GM18861 (cell line): ENCODE measurements around the gene REXO1.

ENCODE experiments used
- ATAC-seq: cut with Tn5 transposase; IDR thresholded peaks from one replicate; pipeline ENCODE4 v1.9.1; 2021; ENCODE audit not compliant: unreplicated experiment

REXO1 gene

DNA sequence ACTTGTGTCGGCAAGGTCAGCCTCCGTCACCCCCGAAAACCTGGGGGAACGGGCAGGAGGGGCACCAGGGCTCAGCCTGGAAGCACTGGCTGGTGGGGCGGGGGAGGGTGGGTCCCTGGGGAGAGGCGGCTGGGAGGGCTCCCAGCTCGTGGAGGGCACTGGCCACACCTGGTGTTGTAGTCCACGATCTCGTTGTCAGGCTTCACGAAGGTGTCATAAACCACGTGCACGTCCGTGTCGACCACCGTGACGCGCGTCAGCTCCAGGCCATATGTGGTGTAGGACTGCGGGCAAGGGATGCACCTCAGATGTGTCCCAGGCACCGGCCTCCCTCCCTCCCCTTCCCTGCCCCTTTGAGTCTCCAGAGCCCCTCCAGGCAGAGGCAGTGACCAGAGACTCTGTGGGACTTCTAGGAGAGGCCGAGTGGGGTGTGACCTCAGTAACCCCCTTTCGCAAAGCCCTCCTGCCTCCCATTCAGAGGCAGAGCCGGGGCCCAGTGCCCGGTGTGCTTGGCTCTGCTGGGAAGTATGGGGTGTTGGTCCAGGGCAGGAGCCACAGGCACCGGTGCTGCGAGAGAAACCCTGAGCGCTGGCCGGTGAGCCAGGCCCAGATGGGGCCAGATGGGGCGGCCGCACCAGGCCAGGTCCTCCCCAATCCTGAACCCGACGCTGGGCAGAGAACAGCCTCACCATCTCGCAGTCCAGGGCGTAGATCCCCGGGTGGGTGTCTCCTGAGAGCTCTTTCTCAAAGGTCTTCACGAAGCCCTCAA is 31.6 kb downstream of the REXO1 start:
- no peak for ATAC-seq

GRCh38 chr19:1815605-1816529 is 32.4 kb downstream of the REXO1 start:
- ATAC-seq: no peak

DNA sequence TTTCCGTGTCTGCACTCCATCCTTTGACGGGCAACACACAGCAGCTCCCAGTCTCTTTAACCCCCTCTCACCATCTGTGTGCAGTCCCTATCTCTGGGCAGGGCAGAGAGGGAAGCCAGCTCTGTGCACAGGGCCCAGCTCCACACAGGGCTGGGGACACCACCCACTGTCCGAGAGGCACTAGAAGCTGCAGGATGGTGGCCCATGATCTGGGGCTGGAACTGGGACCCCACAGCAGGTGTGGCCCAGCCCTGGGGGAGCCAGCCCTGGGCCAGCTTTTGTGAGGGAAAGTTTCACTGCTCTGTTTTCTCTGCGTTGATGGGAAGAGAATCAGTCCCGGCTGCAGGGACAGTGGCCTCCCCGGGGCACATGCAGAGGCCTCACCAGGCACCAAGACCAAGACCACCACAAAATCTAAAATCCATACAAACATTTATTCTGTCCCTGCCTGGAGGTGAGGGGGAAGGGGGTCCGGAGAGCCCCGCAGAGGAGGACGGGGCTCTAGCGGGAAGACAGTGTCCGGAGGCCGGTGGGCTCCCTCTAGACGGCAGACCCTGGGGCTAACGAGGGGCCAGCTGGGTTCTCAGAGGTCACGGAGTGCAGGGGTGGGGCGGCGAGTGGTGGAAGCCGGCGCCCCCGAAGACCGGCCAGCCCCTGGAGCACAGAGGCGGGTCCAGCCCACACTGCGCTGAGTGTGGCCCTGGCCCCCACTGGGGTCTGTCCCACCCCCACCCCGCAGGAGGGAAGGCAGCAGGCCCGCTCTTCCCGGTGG is 33.3 kb downstream of the REXO1 start:
- no peak for ATAC-seq

GRCh38 chr19:1814391-1814790 is 33.9 kb downstream of the REXO1 start:
- no peak for ATAC-seq

GRCh38 chr19:1813192-1814182 is 34.8 kb downstream of the REXO1 start:
- no peak for ATAC-seq

GRCh38 chr19:1812426-1813191 is 35.7 kb downstream of the REXO1 start:
- ATAC-seq: peak; percentile 53

GRCh38 chr19:1811942-1812425 is 36.3 kb downstream of the REXO1 start, which contains the start of gene ATP8B3:
Gene ATP8B3, minus strand, starts transcription at chr19:1812276. Its CDS starts 540 bp downstream, at chr19:1811736.
- ATAC-seq: peak; percentile 13

- no peak for ATAC-seq
Observed at GRCh38 chr19:1811472-1811894, 36.8 kb downstream of the REXO1 start.

- ATAC-seq: no peak
Observed at GRCh38 chr19:1810439-1811160, 37.7 kb downstream of the REXO1 start.

- ATAC-seq: no peak
Observed at GRCh38 chr19:1809678-1810077, 38.6 kb downstream of the REXO1 start.

DNA sequence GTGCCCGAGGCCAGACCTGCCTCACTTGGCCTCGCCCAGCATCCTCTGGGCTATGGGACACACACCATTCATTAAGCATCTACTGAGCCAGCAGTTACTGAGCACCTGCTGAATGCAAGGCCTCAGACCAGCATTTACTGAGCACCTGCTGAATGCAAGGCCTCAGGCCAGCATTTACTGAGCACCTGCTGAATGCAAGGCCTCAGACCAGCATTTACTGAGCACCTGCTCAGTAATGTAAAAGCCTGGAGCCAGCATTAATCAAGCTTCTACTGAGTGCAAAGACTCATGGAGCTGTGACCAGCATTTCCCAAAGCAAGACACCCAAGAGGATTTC is 39.9 kb downstream of the REXO1 start:
- ATAC-seq: no peak

DNA sequence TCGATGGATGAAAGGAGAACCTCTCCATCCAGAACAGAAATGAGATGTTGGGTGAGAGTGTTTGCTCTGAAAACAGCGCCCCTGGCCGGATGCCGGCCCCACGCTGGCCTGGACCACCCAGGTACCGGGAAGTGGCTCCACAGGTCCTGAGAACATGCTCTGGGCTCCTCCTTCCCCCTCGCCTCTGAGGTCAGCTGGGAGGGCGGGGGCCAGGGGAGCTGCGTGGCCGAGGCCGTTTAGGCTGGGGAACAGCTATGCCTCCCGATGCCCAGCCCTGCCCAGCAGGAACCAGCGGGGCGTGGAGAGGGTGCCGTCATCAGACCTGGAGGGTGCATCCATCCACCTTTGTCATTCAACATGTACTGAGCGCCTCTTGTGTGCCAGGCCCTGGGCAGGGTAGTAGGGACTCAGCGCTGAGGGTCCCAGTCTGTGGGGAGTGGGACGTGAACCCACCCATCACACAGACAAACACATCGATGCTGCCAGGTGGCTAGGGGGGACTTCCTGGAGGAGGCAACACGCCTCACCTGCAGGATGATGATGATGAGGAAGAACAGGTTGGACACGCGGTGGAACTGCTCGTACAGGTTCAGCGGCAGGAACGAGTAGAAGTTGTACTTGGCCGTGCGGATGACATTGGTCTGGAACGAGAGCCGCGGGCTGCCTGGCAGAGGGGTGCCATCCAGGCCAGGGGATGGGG is 40.4 kb downstream of the REXO1 start:
- no peak for ATAC-seq

DNA sequence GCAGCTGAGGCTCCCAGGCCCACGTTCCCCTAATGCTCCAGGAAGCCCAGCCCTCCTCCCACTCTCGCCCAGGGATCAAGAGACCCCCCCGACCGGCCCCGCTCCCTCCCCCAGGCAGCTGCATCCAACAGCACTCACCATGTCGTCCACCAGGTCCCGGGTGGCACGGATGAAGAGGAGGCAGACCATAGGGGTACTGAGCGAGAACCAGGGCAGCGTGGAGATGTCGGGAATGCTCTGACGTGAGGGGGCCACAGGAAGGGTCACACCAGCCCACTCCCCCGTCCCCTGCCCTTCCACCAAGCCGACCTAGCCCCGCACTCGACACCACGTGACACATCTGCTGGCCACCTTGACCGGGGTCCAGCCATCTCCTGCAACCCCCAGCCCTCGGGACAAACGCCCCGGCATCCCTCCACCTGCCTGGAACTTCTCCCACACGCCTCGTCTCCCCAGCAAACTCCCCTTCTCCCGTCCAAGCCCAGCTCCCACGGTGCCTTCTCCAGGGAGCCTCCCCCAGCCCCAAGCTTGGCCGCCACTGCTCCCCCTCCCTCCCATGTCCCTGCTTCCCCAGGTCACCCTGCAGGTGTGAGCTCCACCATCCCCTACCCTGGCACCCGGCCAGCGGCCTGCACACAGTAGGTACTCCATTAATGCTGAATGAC is 41.1 kb downstream of the REXO1 start:
- ATAC-seq: no peak

DNA sequence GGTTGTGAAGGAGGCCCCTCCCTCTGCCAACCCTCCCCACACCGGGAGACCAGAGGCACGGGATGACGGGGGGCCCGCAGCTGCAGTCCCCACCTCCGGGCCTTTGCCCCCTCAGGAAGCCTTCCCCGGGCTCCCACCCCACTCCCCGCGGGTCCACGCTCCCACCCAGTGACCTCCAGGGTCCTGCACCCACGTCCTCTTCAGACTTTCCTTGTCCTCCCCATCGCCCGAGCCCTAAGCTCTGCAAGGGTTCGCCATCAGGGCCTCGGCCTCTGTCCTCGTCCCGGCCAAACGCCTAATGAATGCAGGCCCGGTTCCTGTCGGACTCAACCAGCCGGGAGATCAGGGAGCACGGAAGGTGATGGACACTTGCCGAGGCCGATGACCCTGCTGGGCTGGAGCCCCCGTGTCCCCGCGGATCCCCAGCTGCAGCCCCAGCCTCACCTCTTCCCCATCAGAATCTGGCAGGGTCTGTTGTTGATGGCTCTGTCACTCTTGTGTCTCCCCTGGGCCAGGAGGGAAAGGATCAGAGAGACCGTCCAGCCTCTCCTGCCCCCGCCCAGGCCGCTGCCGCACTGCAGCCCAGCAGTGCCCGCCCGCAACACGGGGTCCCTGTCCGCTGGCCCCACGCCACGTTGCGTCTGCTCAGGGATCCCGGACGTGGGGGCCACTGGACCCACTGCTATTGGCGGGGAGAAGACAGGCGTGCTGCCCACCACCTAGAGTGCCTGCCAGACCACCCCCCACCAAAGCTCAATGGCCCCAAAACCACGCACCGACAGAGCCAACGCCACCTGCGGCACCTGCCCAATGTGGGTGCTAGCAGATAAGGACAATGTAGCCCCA is 41.9 kb downstream of the REXO1 start:
- no peak for ATAC-seq

- no peak for ATAC-seq
Observed at GRCh38 chr19:1805401-1806183, 42.7 kb downstream of the REXO1 start.

- ATAC-seq: no peak
Observed at GRCh38 chr19:1804858-1805257, 43.4 kb downstream of the REXO1 start.
